ENCODE data around the gene ARPC2. TPM values are rescaled to one million over a fixed set of nuclear protein-coding genes. Genes with fewer than 3 reads are reported as not detected.
A peak's percentile ranks its signal among the peaks of the same experiment; 100 is the strongest.

The ARPC2 gene
- total and polyA plus RNA-seq, 10 donors: 262 to 554 (median 374) TPM

DNA sequence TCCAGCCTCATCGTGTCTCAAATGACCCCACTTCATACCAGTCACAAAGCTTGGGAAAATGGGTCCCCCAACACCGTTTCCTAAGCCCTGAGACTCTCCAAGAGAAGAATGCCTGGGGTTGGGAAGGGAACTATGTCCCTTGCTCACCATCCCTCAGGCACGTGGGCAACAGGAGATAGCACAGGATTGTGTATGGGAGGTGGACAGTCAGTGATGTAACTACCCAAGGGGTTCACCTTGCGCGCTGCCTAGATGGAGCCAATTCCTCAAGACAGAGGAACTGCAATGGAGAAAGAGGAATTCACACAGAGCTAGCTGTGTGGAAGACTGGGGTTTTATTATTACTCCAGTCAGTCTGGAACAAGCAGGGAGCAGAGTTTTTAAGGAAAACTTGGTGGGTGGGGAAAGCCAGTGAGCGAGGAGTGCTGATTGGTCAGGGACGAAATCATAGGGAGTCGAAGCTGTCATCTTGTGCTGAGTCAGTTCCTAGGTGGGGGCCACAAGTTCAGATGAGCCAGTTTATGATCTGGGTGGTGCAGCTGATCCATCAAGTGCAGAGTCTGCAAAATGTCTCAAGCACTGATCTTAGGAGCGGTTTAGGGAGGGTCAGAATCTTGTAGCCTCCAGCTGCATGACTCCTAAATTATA lies 36.4 kb upstream of the ARPC2 start:
- Histone ChIP-seq H3K4me1 (no peaks in the 10 kb centered on the region), H3K36me3 (no peaks in the 10 kb centered on the region), H3K27ac (no peak overlapping the region), H3K4me3 (no peak overlapping the region), H3K27me3 (replicated peaks in 1 of 7) (no peaks in the 10 kb centered on the region), H3K9me3 (no peaks in the 10 kb centered on the region)
- no peak for DNase-seq
- TF ChIP-seq POLR2A (IDR thresholded peaks at IDR 0.05): no peak
- TF ChIP-seq, protein P1, sequence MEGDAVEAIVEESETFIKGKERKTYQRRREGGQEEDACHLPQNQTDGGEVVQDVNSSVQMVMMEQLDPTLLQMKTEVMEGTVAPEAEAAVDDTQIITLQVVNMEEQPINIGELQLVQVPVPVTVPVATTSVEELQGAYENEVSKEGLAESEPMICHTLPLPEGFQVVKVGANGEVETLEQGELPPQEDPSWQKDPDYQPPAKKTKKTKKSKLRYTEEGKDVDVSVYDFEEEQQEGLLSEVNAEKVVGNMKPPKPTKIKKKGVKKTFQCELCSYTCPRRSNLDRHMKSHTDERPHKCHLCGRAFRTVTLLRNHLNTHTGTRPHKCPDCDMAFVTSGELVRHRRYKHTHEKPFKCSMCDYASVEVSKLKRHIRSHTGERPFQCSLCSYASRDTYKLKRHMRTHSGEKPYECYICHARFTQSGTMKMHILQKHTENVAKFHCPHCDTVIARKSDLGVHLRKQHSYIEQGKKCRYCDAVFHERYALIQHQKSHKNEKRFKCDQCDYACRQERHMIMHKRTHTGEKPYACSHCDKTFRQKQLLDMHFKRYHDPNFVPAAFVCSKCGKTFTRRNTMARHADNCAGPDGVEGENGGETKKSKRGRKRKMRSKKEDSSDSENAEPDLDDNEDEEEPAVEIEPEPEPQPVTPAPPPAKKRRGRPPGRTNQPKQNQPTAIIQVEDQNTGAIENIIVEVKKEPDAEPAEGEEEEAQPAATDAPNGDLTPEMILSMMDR (IDR thresholded peaks at IDR 0.05 in 8 of 11, conservative IDR thresholded peaks at IDR 0.05 in 3 of 11): no peak
- no peak for TF ChIP-seq POLR2AphosphoS5 (IDR thresholded peaks at IDR 0.05)
- intact Hi-C loops (cut with DNase I; ENCODE audit: low total_unique reads): no loop called here
- 66 to 76% (median 72%) methylated on average over 9 of the region's 9 CpGs for WGBS, 5 donors

DNA sequence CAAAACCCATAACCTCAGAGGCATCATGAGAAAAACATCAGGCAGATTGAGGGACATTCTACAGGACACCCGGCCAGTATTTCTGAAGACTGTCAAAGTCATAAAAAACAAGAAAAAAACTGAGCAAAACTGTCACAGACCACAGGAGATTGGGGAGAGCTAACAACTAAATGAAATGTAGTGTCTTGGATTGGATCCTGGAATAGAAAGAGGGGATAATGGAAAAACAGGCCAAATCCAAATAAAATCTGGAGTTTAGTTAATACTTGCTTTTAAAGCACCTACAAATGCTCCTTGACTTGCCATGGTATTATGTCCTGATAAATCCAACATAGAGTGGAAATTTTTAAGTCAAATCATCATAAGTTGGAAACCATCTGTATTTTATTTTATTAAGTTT lies 32.7 kb upstream of the ARPC2 start:
- Histone ChIP-seq H3K27ac (no peak overlapping the region), H3K36me3 (no peaks in the 10 kb centered on the region), H3K4me3 (no peak overlapping the region), H3K4me1 (peaks cover 0 to 10% (median 7%) of the 10 kb centered on the region in 6 donors), H3K27me3 (replicated peaks in 1 of 7) (no peaks in the 10 kb centered on the region), H3K9me3 (no peaks in the 10 kb centered on the region)
- intact Hi-C loops (cut with DNase I; ENCODE audit: low total_unique reads): no loop called here
- 80 to 94% (median 89%) methylated on average over 1 of the region's 1 CpG for WGBS, 5 donors
- no peak for DNase-seq
- TF ChIP-seq POLR2A (IDR thresholded peaks at IDR 0.05): no peak

DNA sequence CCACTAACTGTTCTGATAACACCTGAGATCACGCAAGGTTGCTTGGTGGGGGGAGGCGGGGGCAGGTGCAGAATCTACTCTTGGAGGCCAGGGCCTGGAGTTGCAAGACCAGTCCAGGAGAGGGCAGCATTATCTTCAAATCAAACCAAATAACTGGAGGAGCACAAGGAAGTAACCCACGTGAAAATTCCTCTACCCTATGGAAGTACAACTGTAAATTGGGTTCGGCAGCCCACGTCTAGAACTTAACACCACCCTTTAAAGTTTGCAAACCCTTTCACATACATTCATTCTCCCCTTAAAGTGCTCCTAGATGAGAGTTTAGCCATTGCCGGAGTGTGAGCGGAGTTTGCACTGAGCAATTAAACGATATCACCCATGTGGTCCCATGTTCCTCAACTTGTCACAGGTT lies 30.6 kb upstream of the ARPC2 start:
- WGBS, 5 donors: 29 to 38% (median 35%) methylated on average over 8 of the region's 8 CpGs
- H3K27ac ChIP-seq: no peak overlapping the region
- H3K4me1 ChIP-seq: peaks cover 0 to 10% (median 7%) of the 10 kb centered on the region in 6 donors
- no peaks in the 10 kb centered on the region for H3K27me3 ChIP-seq (replicated peaks in 1 of 7)
- no peaks in the 10 kb centered on the region for H3K36me3 ChIP-seq
- H3K4me3 ChIP-seq: no peak overlapping the region
- peak; percentile 84 for DNase-seq
- H3K9me3 ChIP-seq: no peaks in the 10 kb centered on the region
- TF ChIP-seq POLR2A (IDR thresholded peaks at IDR 0.05) (no peak), POLR2AphosphoS5 (IDR thresholded peaks at IDR 0.05) (peak in 1 of 3 donors; percentile 36)
- TF ChIP-seq, protein P1 (IDR thresholded peaks at IDR 0.05 in 8 of 11, conservative IDR thresholded peaks at IDR 0.05 in 3 of 11): peak; percentile 76 to 94 (median 89)
- intact Hi-C loops (cut with DNase I; ENCODE audit: low total_unique reads): loop anchor here (5.0 kb wide), 1 partner anchor 71 kb away; no protein-coding TSS in a partner anchor

DNA sequence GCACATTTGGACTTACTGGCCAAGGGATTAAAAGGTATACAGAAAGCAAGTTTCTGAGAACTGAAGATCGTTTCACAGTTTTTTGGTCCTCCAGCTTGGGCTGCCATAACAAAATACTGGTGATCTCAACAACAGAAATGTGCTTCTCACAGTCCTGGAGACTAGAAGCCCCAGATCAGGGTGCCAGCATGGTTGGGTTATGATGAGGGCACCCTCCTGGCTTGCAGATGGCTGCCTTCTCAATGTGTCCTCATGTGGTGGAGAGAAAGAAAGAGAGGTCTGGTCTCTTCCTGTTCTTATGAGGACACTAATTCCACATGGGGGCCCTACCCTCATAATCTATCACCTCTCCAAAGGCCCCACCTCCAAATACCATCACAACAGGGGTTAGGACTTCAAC lies 30.1 kb upstream of the ARPC2 start:
- no peak overlapping the region for H3K4me3 ChIP-seq
- no peak overlapping the region for H3K27ac ChIP-seq
- no peak for DNase-seq
- intact Hi-C loops (cut with DNase I; ENCODE audit: low total_unique reads): loop anchor here (5.0 kb wide), 1 partner anchor 70 kb away; no protein-coding TSS in a partner anchor
- TF ChIP-seq, protein P1 (IDR thresholded peaks at IDR 0.05 in 8 of 11, conservative IDR thresholded peaks at IDR 0.05 in 3 of 11): no peak
- TF ChIP-seq POLR2AphosphoS5 (IDR thresholded peaks at IDR 0.05): no peak
- TF ChIP-seq POLR2A (IDR thresholded peaks at IDR 0.05): no peak
- H3K4me1 ChIP-seq: peaks cover 0 to 10% (median 7%) of the 10 kb centered on the region in 6 donors
- no peaks in the 10 kb centered on the region for H3K9me3 ChIP-seq
- H3K27me3 ChIP-seq (replicated peaks in 1 of 7): no peaks in the 10 kb centered on the region
- H3K36me3 ChIP-seq: no peaks in the 10 kb centered on the region
- WGBS, 5 donors: 44 to 66% (median 58%) methylated on average over 1 of the region's 1 CpG
